Cardiac fibroblast (primary cell): Measurements from ENCODE around the gene PCSK5.
A peak's percentile ranks its signal among the peaks of the same experiment; 100 is the strongest.

Experiments used
- DNase-seq, 2 donors: peaks; one replicate each; pipeline versions ENCODE4 v3.0.0 to v3.0.0-alpha.2; 2010; ENCODE audit warnings: low read depth in 2 of 2
- H3K4me3 ChIP-seq, 2 donors: replicated peaks in 1 of 2; 1 replicate in 1 of 2; 2 replicates in 1 of 2; pipeline ENCODE4 v1.5.1; 2011; ENCODE audit warnings: low read depth in 2 of 2, low read length in 2 of 2, mild to moderate bottlenecking in 2 of 2, moderate library complexity in 1 of 2
- CTCF ChIP-seq: IDR thresholded peaks from one replicate; pipeline ENCODE4 v1.5.1; 2011; ENCODE audit warnings: low read depth, mild to moderate bottlenecking, low read length, inconsistent platforms

The PCSK5 gene

GRCh38 chr9:76401580-76402354, 511.3 kb downstream of the PCSK5 start:
- no peak overlapping the region for H3K4me3 ChIP-seq
- peak in 1 of 2 donors; percentile 33 for DNase-seq
- no peak for TF ChIP-seq CTCF

DNA sequence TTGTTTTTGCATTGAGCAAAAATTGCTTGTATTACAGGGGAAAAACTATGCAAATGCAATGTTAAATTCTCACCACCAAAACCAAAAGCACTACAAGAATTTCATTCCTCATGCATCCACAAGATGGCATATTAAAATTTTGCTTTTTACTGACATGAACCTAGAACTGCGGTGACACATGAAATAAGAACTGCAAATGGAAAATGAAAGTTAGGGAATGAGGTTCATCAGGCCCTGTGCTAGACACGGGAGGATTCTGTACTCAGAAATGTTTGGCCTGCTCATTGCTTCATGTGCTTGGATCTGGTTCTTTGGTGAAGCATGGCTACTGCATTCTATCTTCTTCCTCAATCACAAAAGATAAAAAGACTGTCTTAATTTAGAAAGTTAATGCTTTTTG, 512.9 kb downstream of the PCSK5 start:
- peak; percentile 58 for TF ChIP-seq CTCF
- H3K4me3 ChIP-seq = no peak overlapping the region
- peak; percentile 91 to 92 for DNase-seq

DNA sequence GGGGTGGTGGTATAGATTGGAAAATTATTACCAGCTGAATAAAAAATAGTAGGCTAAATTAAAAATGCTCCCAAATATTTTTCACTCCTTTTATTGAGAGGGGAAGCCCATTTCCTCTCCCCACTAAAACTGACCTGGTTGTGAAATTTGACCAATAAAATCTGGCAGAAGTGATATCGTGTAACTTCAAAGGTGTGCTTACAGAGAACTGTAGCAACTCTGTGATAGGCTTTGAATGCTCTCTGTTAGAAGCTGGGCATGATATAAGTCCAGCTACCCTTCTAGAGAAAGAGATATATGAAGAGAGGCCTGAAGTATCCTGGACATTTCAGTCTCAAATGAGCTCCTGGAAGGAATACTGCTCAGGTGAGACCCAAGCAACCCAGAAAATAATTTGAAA, 513.9 kb downstream of the PCSK5 start:
- no peak for TF ChIP-seq CTCF
- no peak for DNase-seq
- H3K4me3 ChIP-seq = no peak overlapping the region

DNA sequence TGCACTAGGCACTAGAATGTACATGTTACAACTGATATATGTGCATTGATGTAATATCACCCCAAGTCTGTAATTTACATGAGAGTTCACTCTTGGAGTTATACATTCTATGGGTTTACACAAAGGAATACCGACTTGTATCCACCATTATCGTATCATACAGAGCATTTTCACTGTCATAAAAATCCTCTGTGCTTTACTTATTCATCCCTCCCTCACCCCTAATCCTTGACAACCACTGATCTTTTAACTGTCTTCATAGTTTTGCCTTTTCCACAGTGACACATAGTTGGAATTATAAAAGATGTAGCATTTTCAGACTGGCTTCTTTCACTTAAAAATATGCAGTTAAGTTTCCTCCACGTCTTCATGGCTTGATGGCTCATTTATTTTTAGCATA, 514.9 kb downstream of the PCSK5 start:
- no peak overlapping the region for H3K4me3 ChIP-seq
- TF ChIP-seq CTCF = no peak
- no peak for DNase-seq

GRCh38 chr9:76405868-76406267, 515.4 kb downstream of the PCSK5 start:
- DNase-seq = no peak
- H3K4me3 ChIP-seq = no peak overlapping the region
- TF ChIP-seq CTCF = no peak
